Measurements from ENCODE around the gene SEMA3C. TPM values are rescaled to one million over a fixed set of nuclear protein-coding genes. Genes with fewer than 3 reads are reported as not detected.

The SEMA3C gene
- total RNA-seq, 1 donor from 2014 or later: 266 TPM

DNA sequence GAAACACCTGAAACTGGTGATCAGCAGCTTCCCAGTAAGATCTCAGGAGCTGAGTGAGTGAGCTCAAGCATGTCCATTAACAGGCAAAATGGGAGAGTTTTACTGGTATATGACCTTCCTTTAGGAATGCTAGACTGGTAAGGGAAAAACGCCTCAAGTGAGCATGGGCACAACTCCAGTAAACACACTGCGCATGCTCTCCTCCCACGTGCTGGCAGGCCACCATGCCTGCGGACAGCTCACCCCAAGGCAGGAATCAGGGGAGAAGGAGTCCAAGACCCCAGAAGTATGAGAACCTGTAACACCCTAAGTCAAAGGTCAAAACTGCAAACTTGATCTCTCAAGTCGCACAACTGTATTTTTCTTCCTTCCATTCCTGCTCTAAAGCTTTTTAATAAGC is 152.1 kb downstream of the SEMA3C start:
- Histone ChIP-seq H3K9me3 (ENCODE audit: control insufficient read depth in 3 of 3, low read length in 3 of 3) (no peaks in the 10 kb centered on the region), H3K27me3 (ENCODE audit: control insufficient read depth in 3 of 3, insufficient read depth in 3 of 3, low read length in 3 of 3) (no peaks in the 10 kb centered on the region), H3K9ac (ENCODE audit: low read depth in 1 of 3, low read length in 3 of 3) (no peak overlapping the region), H3K36me3 (ENCODE audit: control insufficient read depth in 3 of 3, insufficient read depth in 3 of 3, low read length in 3 of 3) (peaks cover 0 to 3% (median 0%) of the 10 kb centered on the region in 3 donors), H3K4me1 (ENCODE audit: control insufficient read depth in 3 of 3, insufficient read depth in 3 of 3, low read length in 3 of 3) (peaks cover 0 to 4% (median 3%) of the 10 kb centered on the region in 3 donors), H3K27ac (ENCODE audit: low read depth, low read length) (no peak overlapping the region), H3K4me3 (ENCODE audit: low read length in 3 of 3) (no peak overlapping the region)

DNA sequence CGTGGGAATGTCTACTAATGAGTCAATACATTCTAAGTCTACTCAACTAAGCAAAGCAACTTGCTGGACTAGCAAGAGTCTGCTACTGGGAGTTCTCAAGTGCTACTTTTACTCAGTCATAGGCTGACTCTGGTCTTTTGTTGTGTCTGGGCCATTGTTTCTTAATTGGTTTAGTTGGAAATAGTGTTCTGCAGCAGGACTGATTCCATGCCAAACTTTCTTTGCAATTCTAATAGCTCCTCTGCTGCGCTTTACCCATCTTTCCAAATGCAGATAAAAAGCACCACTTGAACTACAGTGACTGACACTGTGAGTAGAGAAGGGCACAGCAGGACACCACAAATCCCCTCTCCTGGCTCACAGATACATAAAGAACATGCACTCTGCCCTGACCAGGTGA is 154.7 kb downstream of the SEMA3C start:
- H3K4me1 ChIP-seq (ENCODE audit: control insufficient read depth in 3 of 3, insufficient read depth in 3 of 3, low read length in 3 of 3): no peaks in the 10 kb centered on the region
- no peaks in the 10 kb centered on the region for H3K27me3 ChIP-seq (ENCODE audit: control insufficient read depth in 3 of 3, insufficient read depth in 3 of 3, low read length in 3 of 3)
- no peaks in the 10 kb centered on the region for H3K9me3 ChIP-seq (ENCODE audit: control insufficient read depth in 3 of 3, low read length in 3 of 3)
- no peaks in the 10 kb centered on the region for H3K36me3 ChIP-seq (ENCODE audit: control insufficient read depth in 3 of 3, insufficient read depth in 3 of 3, low read length in 3 of 3)
- no peak overlapping the region for H3K9ac ChIP-seq (ENCODE audit: low read depth in 1 of 3, low read length in 3 of 3)
- no peak overlapping the region for H3K27ac ChIP-seq (ENCODE audit: low read depth, low read length)
- no peak overlapping the region for H3K4me3 ChIP-seq (ENCODE audit: low read length in 3 of 3)

DNA sequence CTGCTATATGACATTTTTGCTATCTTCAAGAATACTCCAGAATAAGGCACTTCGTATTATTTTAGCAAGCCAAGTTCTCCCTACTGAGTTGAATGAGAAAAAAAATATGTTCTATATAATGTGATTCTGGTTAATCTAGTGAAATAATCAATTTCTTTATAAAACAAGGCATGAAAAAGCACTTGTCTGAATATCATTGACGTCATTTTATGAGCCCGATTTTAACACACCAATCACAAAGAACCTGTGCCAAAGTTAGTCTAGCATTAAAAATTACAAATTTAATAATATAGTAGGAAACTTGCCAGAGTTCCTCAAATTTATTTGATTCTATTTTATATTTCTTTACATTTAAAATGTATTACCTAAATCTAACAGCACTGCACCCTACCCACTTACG is 155.1 kb downstream of the SEMA3C start:
- no peaks in the 10 kb centered on the region for H3K27me3 ChIP-seq (ENCODE audit: control insufficient read depth in 3 of 3, insufficient read depth in 3 of 3, low read length in 3 of 3)
- H3K4me1 ChIP-seq (ENCODE audit: control insufficient read depth in 3 of 3, insufficient read depth in 3 of 3, low read length in 3 of 3): no peaks in the 10 kb centered on the region

DNA sequence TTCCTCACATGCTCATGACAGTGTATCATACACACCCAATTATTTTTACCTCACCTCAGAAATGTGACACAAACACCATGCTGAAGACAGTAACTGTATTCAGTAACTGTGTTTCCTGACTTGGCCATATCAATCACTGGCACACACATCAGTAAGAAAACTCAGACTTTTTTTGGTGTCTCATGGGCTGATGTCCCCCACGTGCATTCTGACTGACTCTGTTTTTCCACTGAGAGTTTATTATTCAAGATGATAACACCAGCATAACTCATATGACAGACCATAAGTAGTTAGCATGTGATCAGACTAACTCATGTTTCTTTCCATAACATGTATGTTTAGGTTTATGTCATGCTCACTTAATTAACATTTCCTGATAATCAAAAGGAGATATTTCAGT is 155.6 kb downstream of the SEMA3C start:
- no peaks in the 10 kb centered on the region for H3K4me1 ChIP-seq (ENCODE audit: control insufficient read depth in 3 of 3, insufficient read depth in 3 of 3, low read length in 3 of 3)
- H3K4me3 ChIP-seq (ENCODE audit: low read length in 3 of 3): no peak overlapping the region
- no peaks in the 10 kb centered on the region for H3K9me3 ChIP-seq (ENCODE audit: control insufficient read depth in 3 of 3, low read length in 3 of 3)
- no peak overlapping the region for H3K27ac ChIP-seq (ENCODE audit: low read depth, low read length)
- no peaks in the 10 kb centered on the region for H3K27me3 ChIP-seq (ENCODE audit: control insufficient read depth in 3 of 3, insufficient read depth in 3 of 3, low read length in 3 of 3)
- no peaks in the 10 kb centered on the region for H3K36me3 ChIP-seq (ENCODE audit: control insufficient read depth in 3 of 3, insufficient read depth in 3 of 3, low read length in 3 of 3)
- H3K9ac ChIP-seq (ENCODE audit: low read depth in 1 of 3, low read length in 3 of 3): no peak overlapping the region

More for the DNA sequence above, 155.1 kb downstream of the SEMA3C start:
- Histone ChIP-seq H3K4me3 (ENCODE audit: low read length in 3 of 3) (no peak overlapping the region), H3K27ac (ENCODE audit: low read depth, low read length) (no peak overlapping the region), H3K9me3 (ENCODE audit: control insufficient read depth in 3 of 3, low read length in 3 of 3) (no peaks in the 10 kb centered on the region), H3K36me3 (ENCODE audit: control insufficient read depth in 3 of 3, insufficient read depth in 3 of 3, low read length in 3 of 3) (no peaks in the 10 kb centered on the region), H3K9ac (ENCODE audit: low read depth in 1 of 3, low read length in 3 of 3) (no peak overlapping the region)

DNA sequence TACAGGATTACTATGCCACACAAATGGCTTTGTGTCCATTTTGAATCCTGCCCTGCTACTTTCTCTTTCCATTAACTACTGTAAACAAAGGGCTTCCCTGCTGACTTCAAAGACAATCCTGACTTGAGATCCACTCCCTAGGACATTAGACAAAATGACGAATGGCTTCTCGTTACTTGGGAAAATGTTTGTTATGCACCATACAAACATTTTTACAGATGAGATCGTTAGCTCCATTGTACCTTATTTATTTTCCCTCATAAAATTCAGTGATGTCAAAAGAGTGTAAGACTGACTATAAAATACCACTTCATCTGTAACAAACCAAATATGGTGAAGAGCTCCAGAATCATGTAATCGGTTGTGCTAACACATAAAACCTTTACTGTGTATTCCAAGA is 158.6 kb downstream of the SEMA3C start:
- Histone ChIP-seq H3K27ac (ENCODE audit: low read depth, low read length) (no peak overlapping the region), H3K9me3 (ENCODE audit: control insufficient read depth in 3 of 3, low read length in 3 of 3) (no peaks in the 10 kb centered on the region)

DNA sequence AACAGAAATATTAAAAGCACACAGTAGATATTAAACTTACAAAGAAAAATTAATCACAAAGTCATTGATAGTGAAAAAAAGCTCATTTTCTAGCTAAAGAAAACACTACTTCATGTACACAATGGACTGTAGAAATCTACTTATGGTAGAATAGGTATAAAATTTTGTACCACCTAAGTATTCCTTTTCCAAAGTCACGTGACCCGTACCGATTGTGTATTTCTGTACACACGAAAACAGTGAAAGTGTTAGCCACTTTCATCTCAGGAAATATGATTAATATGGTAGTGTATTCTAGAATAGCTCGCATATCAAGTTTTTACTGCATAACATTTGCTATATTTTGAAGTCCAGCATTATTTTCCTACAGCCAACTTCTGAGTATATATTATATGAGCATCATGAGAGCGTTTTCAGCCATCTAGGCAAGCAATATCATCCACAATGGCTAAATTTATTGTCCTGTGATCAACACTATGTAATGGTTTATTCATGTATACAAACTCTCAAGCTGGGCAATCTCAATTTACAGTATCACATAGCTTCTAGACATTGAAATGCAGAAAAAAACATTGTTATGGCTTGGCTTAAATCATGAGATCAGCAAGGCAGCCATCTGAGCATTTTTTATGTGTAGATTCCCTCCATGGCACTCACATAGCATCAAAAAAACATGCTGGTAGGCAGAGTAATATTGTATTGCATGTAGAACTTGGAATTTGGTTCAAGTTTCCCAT is 165.7 kb downstream of the SEMA3C start:
- no peak overlapping the region for H3K9ac ChIP-seq (ENCODE audit: low read depth in 1 of 3, low read length in 3 of 3)
- H3K4me3 ChIP-seq (ENCODE audit: low read length in 3 of 3): no peak overlapping the region
- no peaks in the 10 kb centered on the region for H3K4me1 ChIP-seq (ENCODE audit: control insufficient read depth in 3 of 3, insufficient read depth in 3 of 3, low read length in 3 of 3)
- no peak overlapping the region for H3K27ac ChIP-seq (ENCODE audit: low read depth, low read length)
- H3K27me3 ChIP-seq (ENCODE audit: control insufficient read depth in 3 of 3, insufficient read depth in 3 of 3, low read length in 3 of 3): no peaks in the 10 kb centered on the region
- H3K9me3 ChIP-seq (ENCODE audit: control insufficient read depth in 3 of 3, low read length in 3 of 3): no peaks in the 10 kb centered on the region
- H3K36me3 ChIP-seq (ENCODE audit: control insufficient read depth in 3 of 3, insufficient read depth in 3 of 3, low read length in 3 of 3): peaks cover 6 to 19% (median 18%) of the 10 kb centered on the region in 3 donors

More for the DNA sequence above, 158.6 kb downstream of the SEMA3C start:
- Histone ChIP-seq H3K4me1 (ENCODE audit: control insufficient read depth in 3 of 3, insufficient read depth in 3 of 3, low read length in 3 of 3) (no peaks in the 10 kb centered on the region), H3K36me3 (ENCODE audit: control insufficient read depth in 3 of 3, insufficient read depth in 3 of 3, low read length in 3 of 3) (peaks cover 0 to 8% (median 8%) of the 10 kb centered on the region in 3 donors), H3K27me3 (ENCODE audit: control insufficient read depth in 3 of 3, insufficient read depth in 3 of 3, low read length in 3 of 3) (no peaks in the 10 kb centered on the region), H3K4me3 (ENCODE audit: low read length in 3 of 3) (no peak overlapping the region), H3K9ac (ENCODE audit: low read depth in 1 of 3, low read length in 3 of 3) (no peak overlapping the region)

DNA sequence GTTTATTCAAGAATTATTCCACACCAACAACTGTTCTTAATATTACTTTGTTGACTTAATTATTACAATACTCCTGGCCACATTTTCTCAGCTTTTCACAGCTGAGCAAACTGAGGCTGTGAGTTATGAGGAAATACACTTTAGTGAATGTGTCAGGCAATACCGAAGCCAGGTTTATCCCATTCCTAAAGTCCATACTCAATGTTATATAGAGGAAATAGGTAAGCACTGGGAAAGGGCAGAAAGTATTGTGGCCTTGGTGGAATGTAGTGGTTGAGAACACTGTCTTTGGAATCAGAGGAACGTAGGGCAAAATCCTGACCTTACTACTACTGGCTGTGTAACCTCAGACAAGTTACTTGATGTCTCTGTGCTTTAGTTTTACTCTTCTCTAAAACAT is 169.6 kb downstream of the SEMA3C start:
- no peak overlapping the region for H3K27ac ChIP-seq (ENCODE audit: low read depth, low read length)

DNA sequence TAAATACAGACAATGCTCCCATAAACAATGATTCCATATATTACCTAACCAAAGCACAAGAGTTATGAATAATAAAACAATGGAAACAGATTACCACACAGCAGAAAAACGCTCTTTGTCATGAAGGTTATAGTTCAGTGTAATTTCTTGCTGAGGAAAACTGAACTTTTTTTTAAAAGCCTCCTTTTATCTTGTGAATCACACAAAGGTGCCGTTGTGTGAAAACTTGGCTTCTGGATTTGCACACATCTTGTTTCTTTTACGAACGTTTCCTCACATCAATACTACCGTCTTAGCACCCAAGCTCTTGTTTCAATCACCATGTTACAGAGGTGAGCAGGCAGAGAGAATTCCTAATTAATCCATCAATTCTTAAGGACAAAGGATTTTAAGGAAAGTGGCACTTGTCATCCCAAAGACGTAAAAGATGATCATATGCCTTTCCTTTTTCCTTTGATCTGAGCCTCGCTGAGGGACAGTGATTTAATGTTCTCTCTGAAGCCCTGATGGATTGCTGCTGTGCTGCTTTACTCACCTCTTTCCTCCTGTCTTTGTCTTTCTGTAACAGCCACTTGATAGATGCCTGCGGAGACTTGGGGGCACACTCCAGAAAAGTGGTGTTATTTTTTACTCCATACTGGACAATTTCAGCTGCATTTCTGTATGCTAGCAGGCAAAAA is 170.3 kb downstream of the SEMA3C start:
- Histone ChIP-seq H3K36me3 (ENCODE audit: control insufficient read depth in 3 of 3, insufficient read depth in 3 of 3, low read length in 3 of 3) (peaks cover 10 to 15% (median 15%) of the 10 kb centered on the region in 3 donors), H3K9ac (ENCODE audit: low read depth in 1 of 3, low read length in 3 of 3) (no peak overlapping the region), H3K27me3 (ENCODE audit: control insufficient read depth in 3 of 3, insufficient read depth in 3 of 3, low read length in 3 of 3) (no peaks in the 10 kb centered on the region), H3K27ac (ENCODE audit: low read depth, low read length) (no peak overlapping the region), H3K4me3 (ENCODE audit: low read length in 3 of 3) (no peak overlapping the region), H3K4me1 (ENCODE audit: control insufficient read depth in 3 of 3, insufficient read depth in 3 of 3, low read length in 3 of 3) (no peaks in the 10 kb centered on the region), H3K9me3 (ENCODE audit: control insufficient read depth in 3 of 3, low read length in 3 of 3) (no peaks in the 10 kb centered on the region)

More for the DNA sequence above, 169.6 kb downstream of the SEMA3C start:
- Histone ChIP-seq H3K27me3 (ENCODE audit: control insufficient read depth in 3 of 3, insufficient read depth in 3 of 3, low read length in 3 of 3) (no peaks in the 10 kb centered on the region), H3K4me3 (ENCODE audit: low read length in 3 of 3) (no peak overlapping the region), H3K4me1 (ENCODE audit: control insufficient read depth in 3 of 3, insufficient read depth in 3 of 3, low read length in 3 of 3) (no peaks in the 10 kb centered on the region), H3K9me3 (ENCODE audit: control insufficient read depth in 3 of 3, low read length in 3 of 3) (no peaks in the 10 kb centered on the region), H3K36me3 (ENCODE audit: control insufficient read depth in 3 of 3, insufficient read depth in 3 of 3, low read length in 3 of 3) (peaks cover 10 to 15% (median 15%) of the 10 kb centered on the region in 3 donors), H3K9ac (ENCODE audit: low read depth in 1 of 3, low read length in 3 of 3) (no peak overlapping the region)

DNA sequence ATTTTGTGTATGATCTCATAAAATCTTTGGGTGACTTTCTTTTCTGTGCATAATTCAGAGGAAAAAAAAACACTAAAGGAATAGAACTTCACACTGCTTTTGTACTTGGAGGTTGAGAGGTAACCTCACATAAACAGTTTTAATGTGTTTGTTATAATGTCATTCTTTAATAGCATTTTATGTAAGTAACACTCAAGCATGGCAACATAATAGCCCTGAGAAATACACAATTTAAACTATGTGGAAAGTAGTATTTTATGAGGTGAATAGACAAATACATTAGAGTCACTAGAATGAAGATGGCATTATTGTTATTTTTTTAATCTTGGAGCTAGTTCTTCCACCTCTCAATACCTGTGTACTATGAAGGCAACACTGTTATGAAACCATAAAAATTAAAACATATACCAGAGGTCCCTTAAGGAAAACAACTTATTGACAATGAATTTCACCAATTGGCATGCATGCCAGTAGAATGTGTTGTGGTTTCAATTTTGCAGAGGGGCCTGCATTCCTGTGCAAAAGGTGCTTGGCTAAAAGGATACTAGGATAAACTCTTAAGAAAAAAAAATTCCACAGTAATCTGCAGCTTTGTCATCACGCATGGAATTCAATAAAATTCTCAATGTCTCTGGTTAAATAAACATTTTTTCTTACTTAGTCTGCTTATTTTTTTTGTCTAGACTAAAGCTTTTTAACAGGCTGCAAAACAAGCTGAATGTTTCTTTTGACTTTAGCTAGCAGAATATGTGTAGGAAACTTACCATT is 177.9 kb downstream of the SEMA3C start:
- no peaks in the 10 kb centered on the region for H3K9me3 ChIP-seq (ENCODE audit: control insufficient read depth in 3 of 3, low read length in 3 of 3)

More for the DNA sequence above, 177.9 kb downstream of the SEMA3C start:
- Histone ChIP-seq H3K4me3 (ENCODE audit: low read length in 3 of 3) (no peak overlapping the region), H3K36me3 (ENCODE audit: control insufficient read depth in 3 of 3, insufficient read depth in 3 of 3, low read length in 3 of 3) (peaks cover 0 to 4% (median 4%) of the 10 kb centered on the region in 3 donors), H3K9ac (ENCODE audit: low read depth in 1 of 3, low read length in 3 of 3) (no peak overlapping the region), H3K4me1 (ENCODE audit: control insufficient read depth in 3 of 3, insufficient read depth in 3 of 3, low read length in 3 of 3) (no peaks in the 10 kb centered on the region), H3K27ac (ENCODE audit: low read depth, low read length) (no peak overlapping the region), H3K27me3 (ENCODE audit: control insufficient read depth in 3 of 3, insufficient read depth in 3 of 3, low read length in 3 of 3) (no peaks in the 10 kb centered on the region)

Data from skeletal muscle tissue (tissue), 4 donors.